Astrocyte of the cerebellum (primary cell): Measurements from ENCODE around the gene OTUB2.
A peak's percentile ranks its signal among the peaks of the same experiment; 100 is the strongest.

ENCODE experiments used
- DNase-seq: peaks from one replicate; pipeline ENCODE4 v3.0.0-alpha.2; 2011; ENCODE audit warnings: low read depth
- H3K4me3 ChIP-seq: 2 replicates; pipeline ENCODE4 v1.5.1; 2011; ENCODE audit warnings: mild to moderate bottlenecking, low read depth, low read length, moderate library complexity
- in situ Hi-C: cut with HindIII; loops from 2 replicates; pipeline ENCODE4 v1.10.0; 2017; ENCODE audit warnings: low sequenced_read_pairs
- TF ChIP-seq, protein P1 (sequence below): IDR thresholded peaks from 2 replicates; pipeline ENCODE4 v1.5.1; 2012; ENCODE audit warnings: low read length, low read depth, moderate library complexity, mild to moderate bottlenecking; ENCODE audit errors: missing control alignments

OTUB2 gene

DNA sequence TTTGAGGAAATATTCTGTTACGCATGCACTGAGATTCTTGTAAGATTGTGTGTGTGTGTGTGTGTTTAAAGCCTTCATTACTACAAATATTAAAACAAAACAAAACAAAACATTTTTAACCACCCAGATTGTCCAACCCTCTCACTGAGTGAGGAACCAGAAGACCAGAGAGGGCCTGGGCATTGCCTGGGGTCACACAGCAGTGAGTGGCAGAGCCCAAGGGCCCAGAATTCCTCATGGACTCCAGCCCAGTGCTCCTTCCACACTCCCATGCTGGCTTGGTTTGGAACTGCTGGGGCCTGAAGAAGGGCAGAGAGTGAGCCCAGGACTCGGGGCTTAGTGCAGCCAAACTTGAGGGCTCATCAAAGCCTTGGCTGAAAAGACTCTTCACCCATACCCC is 1.6 kb upstream of the OTUB2 start:
- TF ChIP-seq, protein P1, sequence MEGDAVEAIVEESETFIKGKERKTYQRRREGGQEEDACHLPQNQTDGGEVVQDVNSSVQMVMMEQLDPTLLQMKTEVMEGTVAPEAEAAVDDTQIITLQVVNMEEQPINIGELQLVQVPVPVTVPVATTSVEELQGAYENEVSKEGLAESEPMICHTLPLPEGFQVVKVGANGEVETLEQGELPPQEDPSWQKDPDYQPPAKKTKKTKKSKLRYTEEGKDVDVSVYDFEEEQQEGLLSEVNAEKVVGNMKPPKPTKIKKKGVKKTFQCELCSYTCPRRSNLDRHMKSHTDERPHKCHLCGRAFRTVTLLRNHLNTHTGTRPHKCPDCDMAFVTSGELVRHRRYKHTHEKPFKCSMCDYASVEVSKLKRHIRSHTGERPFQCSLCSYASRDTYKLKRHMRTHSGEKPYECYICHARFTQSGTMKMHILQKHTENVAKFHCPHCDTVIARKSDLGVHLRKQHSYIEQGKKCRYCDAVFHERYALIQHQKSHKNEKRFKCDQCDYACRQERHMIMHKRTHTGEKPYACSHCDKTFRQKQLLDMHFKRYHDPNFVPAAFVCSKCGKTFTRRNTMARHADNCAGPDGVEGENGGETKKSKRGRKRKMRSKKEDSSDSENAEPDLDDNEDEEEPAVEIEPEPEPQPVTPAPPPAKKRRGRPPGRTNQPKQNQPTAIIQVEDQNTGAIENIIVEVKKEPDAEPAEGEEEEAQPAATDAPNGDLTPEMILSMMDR, result no peak
- no peak overlapping the region for H3K4me3 ChIP-seq
- no peak for DNase-seq
- in situ Hi-C loops, result no loop called here

- no peak for DNase-seq
- TF ChIP-seq, protein P1, result no peak
- in situ Hi-C loops, result loop anchor here (5.0 kb wide), 2 partner anchors 53 to 97 kb away; no protein-coding TSS in a partner anchor
- peak overlapping the region; percentile 58 for H3K4me3 ChIP-seq
Observed at GRCh38 chr14:94025720-94026119, 420 bp upstream of the OTUB2 start.

DNA sequence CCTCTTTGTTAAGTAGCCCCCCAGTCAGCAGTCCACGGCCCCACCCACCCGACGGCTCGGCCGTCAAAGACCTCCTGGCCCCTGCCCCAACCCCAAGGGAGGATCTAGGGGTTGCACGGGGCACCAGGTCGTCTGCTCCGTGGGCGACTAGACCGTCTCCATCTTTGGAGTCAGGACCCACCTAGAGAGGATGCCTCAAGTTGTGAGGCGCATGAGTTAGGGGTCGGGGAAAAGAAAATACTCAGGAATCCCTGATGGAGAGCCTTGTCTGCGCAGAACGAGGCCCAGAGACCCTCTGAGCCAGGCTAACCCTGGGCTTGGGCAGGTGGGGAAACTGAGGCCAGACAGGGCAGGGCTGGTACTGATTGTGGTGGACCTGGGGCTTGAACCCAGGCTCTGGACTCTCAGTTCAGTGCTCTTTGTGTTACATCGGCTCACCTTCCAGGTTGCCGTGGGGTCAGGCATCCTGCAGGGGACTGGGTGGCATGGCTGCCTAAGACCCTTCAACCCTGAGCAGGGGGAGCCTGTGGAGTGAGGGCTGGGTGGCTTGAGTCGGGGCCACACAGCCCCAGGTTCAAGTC is 839 bp downstream of the OTUB2 start:
- peak overlapping the region; percentile 58 for H3K4me3 ChIP-seq
- DNase-seq, result no peak
- TF ChIP-seq, protein P1, result no peak
- in situ Hi-C loops, result loop anchor here (5.0 kb wide), 2 partner anchors 55 to 95 kb away; no protein-coding TSS in a partner anchor

- H3K4me3 ChIP-seq, result no peak overlapping the region
- in situ Hi-C loops, result loop anchor here (5.0 kb wide), 2 partner anchors 56 to 94 kb away; no protein-coding TSS in a partner anchor
- DNase-seq, result no peak
- TF ChIP-seq, protein P1, result no peak
Observed at GRCh38 chr14:94027566-94028449, 1.7 kb downstream of the OTUB2 start.

DNA sequence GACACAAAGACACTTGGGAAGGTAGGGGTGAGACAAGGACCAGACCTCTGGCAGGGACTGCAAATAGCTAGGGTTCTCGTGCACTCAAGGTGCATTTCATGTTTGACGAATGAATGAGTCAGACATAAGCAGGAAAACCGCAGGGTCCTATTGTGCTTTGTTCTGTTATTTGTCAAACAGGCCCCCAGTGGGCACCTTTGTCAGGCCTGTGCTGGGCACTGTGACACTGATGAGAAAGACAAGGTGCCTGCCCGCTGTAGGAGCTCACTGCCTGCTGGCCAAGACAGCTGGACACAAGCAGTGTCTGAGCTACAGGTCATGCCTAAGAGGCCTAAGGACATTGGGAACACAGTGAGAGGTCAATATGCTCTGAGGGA is 2.3 kb downstream of the OTUB2 start:
- H3K4me3 ChIP-seq, result no peak overlapping the region
- DNase-seq, result peak; percentile 4
- TF ChIP-seq, protein P1, result peak; percentile 9
- in situ Hi-C loops, result loop anchor here (5.0 kb wide), 2 partner anchors 56 to 94 kb away; no protein-coding TSS in a partner anchor

GRCh38 chr14:94029265-94029664 is 3.1 kb downstream of the OTUB2 start:
- H3K4me3 ChIP-seq, result no peak overlapping the region
- TF ChIP-seq, protein P1, result no peak
- in situ Hi-C loops, result loop anchor here (5.0 kb wide), 2 partner anchors 57 to 93 kb away; no protein-coding TSS in a partner anchor
- no peak for DNase-seq
